Amniotic epithelial cell (primary cell): ENCODE measurements around the gene MAMDC4.
"Not testable (repeated sequence)": the region's sequence is repeated elsewhere in the genome, so short reads cannot be mapped to it uniquely, and the experiment has no call there.

Source experiments
- DNase-seq: peaks from one replicate; pipeline ENCODE4 v3.0.0-alpha.2; 2010; ENCODE audit warnings: low read depth

Gene MAMDC4

GRCh38 chr9:136839229-136840139 is 12.7 kb upstream of the MAMDC4 start:
- DNase-seq = no peak

- no peak for DNase-seq
Measured at GRCh38 chr9:136840140-136840876, 11.8 kb upstream of the MAMDC4 start.

- DNase-seq = peak; percentile 75
Measured at GRCh38 chr9:136840877-136841645, 11.1 kb upstream of the MAMDC4 start.

- DNase-seq = not testable (repeated sequence)
Measured at GRCh38 chr9:136841646-136842379, 10.3 kb upstream of the MAMDC4 start.

GRCh38 chr9:136842380-136842948 is 9.7 kb upstream of the MAMDC4 start, which contains the start of gene AJM1:
Gene AJM1, plus strand, starts transcription at chr9:136842478. Its CDS starts 1,937 bp downstream, at chr9:136844415.
- DNase-seq = peak; percentile 61

- DNase-seq = not testable (repeated sequence)
Measured at GRCh38 chr9:136843159-136843800, 8.9 kb upstream of the MAMDC4 start.

- DNase-seq = not testable (repeated sequence)
Measured at GRCh38 chr9:136843801-136844740, 8.1 kb upstream of the MAMDC4 start.

GRCh38 chr9:136844761-136845464 is 7.2 kb upstream of the MAMDC4 start:
- DNase-seq = no peak

GRCh38 chr9:136845465-136846260 is 6.5 kb upstream of the MAMDC4 start:
- no peak for DNase-seq

GRCh38 chr9:136846376-136847087 is 5.6 kb upstream of the MAMDC4 start:
- no peak for DNase-seq

- peak; percentile 61 for DNase-seq
Measured at GRCh38 chr9:136847088-136847825, 4.9 kb upstream of the MAMDC4 start.

GRCh38 chr9:136847826-136848392 is 4.2 kb upstream of the MAMDC4 start:
- DNase-seq = peak; percentile 78

GRCh38 chr9:136848393-136849037 is 3.6 kb upstream of the MAMDC4 start:
- DNase-seq = no peak

GRCh38 chr9:136849038-136849959 is 2.8 kb upstream of the MAMDC4 start, which contains the start of gene PHPT1:
Gene PHPT1, plus strand, starts transcription at chr9:136849409. Its CDS starts 22 bp downstream, at chr9:136849431.
- peak; percentile 99 for DNase-seq
